Parietal lobe (tissue), 2 donors: ENCODE data around the gene HOXD8. TPM values are rescaled to one million over a fixed set of nuclear protein-coding genes. Genes with fewer than 3 reads are reported as not detected.

ENCODE experiments used
- small RNA-seq: library from RNA; depleted of rRNA; stranded (forward); fragments of <200 nt; gene quantifications from one replicate; pipeline ENCODE3, GENCODE V24; 2014; ENCODE audit warnings: low replicate concordance
- total RNA-seq: library from RNA; depleted of rRNA; stranded (reverse); fragments of >200 nt; gene quantifications from one replicate; pipeline ENCODE4 v1.2.3, GENCODE V29; 2014

Gene HOXD8
- total RNA-seq: not detected

GRCh38 chr2:176128982-176129796 is at the start of gene HOXD8:
HOXD8 (plus strand) TSS chr2:176129705; CDS start chr2:176130367, 662 bp downstream.

GRCh38 chr2:176083796-176084261 is 45.7 kb upstream of the HOXD8 start, which contains the start of gene EVX2:
EVX2 (minus strand) TSS chr2:176083962; CDS start chr2:176083776, 186 bp downstream.

GRCh38 chr2:176092270-176093144 is 37.0 kb upstream of the HOXD8 start, which contains the start of gene HOXD13:
HOXD13 (plus strand) TSS chr2:176092721; CDS start chr2:176092891, 170 bp downstream.

GRCh38 chr2:176099728-176100546 is 29.6 kb upstream of the HOXD8 start, which contains the start of gene HOXD12:
HOXD12 (plus strand) TSS chr2:176099795; CDS start chr2:176099802, 7 bp downstream.

GRCh38 chr2:176106581-176107539 is 22.6 kb upstream of the HOXD8 start, which contains the start of gene HOXD11:
HOXD11 (plus strand) TSS chr2:176107280; CDS start chr2:176107356, 76 bp downstream.

GRCh38 chr2:176115883-176116813 is 13.4 kb upstream of the HOXD8 start, which contains the start of gene HOXD10:
HOXD10 (plus strand) TSS chr2:176116778; CDS start chr2:176116834, 56 bp downstream.

GRCh38 chr2:176122683-176123410 is 6.7 kb upstream of the HOXD8 start, which contains the start of gene HOXD9:
HOXD9 (plus strand) TSS chr2:176122719; CDS start chr2:176122769, 50 bp downstream.

GRCh38 chr2:176151442-176152287 is 22.2 kb downstream of the HOXD8 start, which contains the start of gene HOXD4:
HOXD4 (plus strand) TSS chr2:176151550; CDS start chr2:176151634, 84 bp downstream.

GRCh38 chr2:176156807-176157498 is 27.4 kb downstream of the HOXD8 start, which contains the start of gene HOXD3:
HOXD3 (plus strand) TSS chr2:176157307; CDS start chr2:176169115, 11,808 bp downstream.

Small RNA genes within 50 kb of the gene (small RNA-seq; reads per million reads assigned to genes)
- 136 reads per million, percentile 96 among the genes with 10 or more reads in this experiment for gene MIR10B

Other genes with a start within 250 kb of the HOXD8 start
- 68.2 TPM for gene LNPK, start 127.4 kb upstream of the HOXD8 start, total RNA-seq
- not detected for gene EVX2, start 45.7 kb upstream of the HOXD8 start, total RNA-seq
- gene HOXD13, start 37.0 kb upstream of the HOXD8 start, total RNA-seq: not detected
- gene HOXD12, start 29.9 kb upstream of the HOXD8 start, total RNA-seq: not detected
- not detected for gene HOXD11, start 22.4 kb upstream of the HOXD8 start, total RNA-seq
- gene HOXD10, start 12.9 kb upstream of the HOXD8 start, total RNA-seq: not detected
- not detected for gene HOXD9, start 7.0 kb upstream of the HOXD8 start, total RNA-seq
- not detected for gene HOXD4, start 21.8 kb downstream of the HOXD8 start, total RNA-seq
- gene HOXD3, start 27.6 kb downstream of the HOXD8 start, total RNA-seq: not detected
- not detected for gene HOXD1, start 59.0 kb downstream of the HOXD8 start, total RNA-seq
- gene MTX2, start 139.7 kb downstream of the HOXD8 start, total RNA-seq: 41.0 TPM